HL-60 (cell line): ENCODE measurements around the gene LRRC61.

Experiments
- DNase-seq, 2 experiments: peaks; one replicate each; pipeline ENCODE4 v3.0.0-alpha.2; 2010 to 2020; ENCODE audit warnings: low read depth in 1 of 2, low spot score in 1 of 2
- H3K27ac ChIP-seq: fragments of 250-450 bp; sonication (Bioruptor Pico); replicated peaks from 2 replicates; pipeline ENCODE4 v1.5.1; 2020; ENCODE audit warnings: mild to moderate bottlenecking, moderate library complexity
- H3K27me3 ChIP-seq: fragments of 250-450 bp; sonication (Bioruptor Pico); 2 replicates; pipeline ENCODE4 v1.5.1; 2021; ENCODE audit warnings: mild to moderate bottlenecking, moderate library complexity; ENCODE audit not compliant: insufficient read depth, poor library complexity, severe bottlenecking
- H3K4me3 ChIP-seq: replicated peaks from 2 replicates; pipeline ENCODE4 v1.5.1; 2011; ENCODE audit warnings: mild to moderate bottlenecking, control low read depth, low read length; ENCODE audit not compliant: insufficient read depth
- CTCF ChIP-seq: IDR thresholded peaks from one replicate; pipeline ENCODE4 v1.5.1; 2011; ENCODE audit warnings: low read length, control low read depth, inconsistent platforms; ENCODE audit not compliant: insufficient read depth
- GABPA ChIP-seq: IDR thresholded peaks from 2 replicates; pipeline ENCODE4 v1.6.1; 2012; ENCODE audit warnings: low read depth
- POLR2AphosphoS5 ChIP-seq: IDR thresholded peaks from 2 replicates; pipeline ENCODE4 v1.6.1; 2012; ENCODE audit warnings: low read depth
- REST ChIP-seq: IDR thresholded peaks from 2 replicates; pipeline ENCODE4 v1.6.1; 2012; ENCODE audit warnings: low read depth; ENCODE audit not compliant: insufficient replicate concordance
- SPI1 ChIP-seq: IDR thresholded peaks from 2 replicates; pipeline ENCODE4 v1.6.1; 2012; ENCODE audit warnings: low read depth, mild to moderate bottlenecking, borderline replicate concordance

Gene LRRC61

GRCh38 chr7:150382844-150383225 lies 59.7 kb downstream of the LRRC61 start:
- no peak for DNase-seq
- no peak overlapping the region for H3K4me3 ChIP-seq
- TF ChIP-seq CTCF, result no peak
- TF ChIP-seq REST, result no peak
- no peak for TF ChIP-seq POLR2AphosphoS5
- TF ChIP-seq GABPA, result no peak
- no peak for TF ChIP-seq SPI1
- H3K27ac ChIP-seq, result no peak overlapping the region
- H3K27me3 ChIP-seq, result no peaks in the 10 kb centered on the region

DNA sequence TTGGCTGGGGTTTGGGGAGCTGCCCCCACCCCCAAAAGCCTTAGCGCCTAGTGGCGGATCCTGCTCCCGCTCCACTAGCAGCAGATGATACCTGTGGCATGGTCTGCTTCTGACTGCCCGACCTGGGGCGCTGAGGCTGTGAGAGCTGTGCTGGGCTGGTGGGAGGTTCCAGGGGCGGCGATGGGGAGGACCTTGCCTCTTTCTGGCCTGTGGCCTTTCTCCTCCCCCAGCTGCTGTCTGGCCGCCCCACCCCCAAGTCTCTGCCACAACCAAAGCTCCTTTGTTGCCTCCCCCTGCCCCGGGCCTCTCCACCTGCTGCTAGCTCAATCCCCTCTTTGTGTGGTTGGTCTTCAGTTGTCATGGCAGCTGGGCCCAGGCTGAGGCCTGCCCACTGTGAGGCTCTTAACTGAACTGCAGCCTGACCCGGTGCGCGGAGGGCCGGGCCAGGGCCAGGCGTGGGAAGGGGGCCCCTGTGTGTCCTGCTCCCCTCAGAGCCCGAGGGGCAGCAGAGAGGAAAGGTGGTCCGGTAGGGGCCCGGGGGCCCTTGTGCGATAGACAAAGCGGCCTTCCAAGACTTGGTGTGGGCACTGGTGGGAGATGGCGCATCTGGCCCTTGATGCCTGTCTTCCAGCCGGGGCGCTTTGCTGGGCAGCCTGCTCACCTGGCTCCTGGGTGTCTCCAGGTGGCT lies 60.7 kb downstream of the LRRC61 start:
- no peak for DNase-seq
- Histone ChIP-seq H3K27ac (peak overlapping the region; percentile 63), H3K27me3 (no peaks in the 10 kb centered on the region), H3K4me3 (no peak overlapping the region)
- TF ChIP-seq SPI1 (no peak), POLR2AphosphoS5 (no peak), CTCF (no peak), REST (no peak), GABPA (no peak)

- peak overlapping the region; percentile 63 for H3K27ac ChIP-seq
- TF ChIP-seq CTCF (no peak), SPI1 (peak; percentile 49; the same call in 1 of the 2 replicates), POLR2AphosphoS5 (no peak), GABPA (no peak), REST (no peak)
- no peak overlapping the region for H3K4me3 ChIP-seq
- peak in 1 of 2 experiments; percentile 78 for DNase-seq
- no peaks in the 10 kb centered on the region for H3K27me3 ChIP-seq
These were observed 61.5 kb downstream of the LRRC61 start for GRCh38 chr7:150384406-150385301.
